ENCODE measurements around the gene CDH4. TPM values are rescaled to one million over a fixed set of nuclear protein-coding genes. Genes with fewer than 3 reads are reported as not detected.

Gene CDH4
- total and polyA plus RNA-seq, 2 of the 13 experiments (the other 11 are each of a cell fraction or from before 2014, with no cell fraction given), result not detected

GRCh38 chr20:61951695-61952533 lies 699.9 kb downstream of the CDH4 start (continued):
- no peak for TF ChIP-seq ZUFSP (CRISPR knock-in tag; IDR thresholded peaks at IDR 0.05; ENCODE audit: borderline replicate concordance)
- peak; percentile 89; the same call in 1 of the 2 replicates for TF ChIP-seq GZF1 (CRISPR knock-in tag; IDR thresholded peaks at IDR 0.05)
- peak; percentile 91; the same call in 1 of the 2 replicates for TF ChIP-seq ZNF776 (CRISPR knock-in tag; IDR thresholded peaks at IDR 0.05)
- peak; percentile 57 for TF ChIP-seq PHF20 (CRISPR knock-in tag; IDR thresholded peaks at IDR 0.05)
- TF ChIP-seq ZNF629 (CRISPR knock-in tag; conservative IDR thresholded peaks at IDR 0.05), result peak; percentile 51
- peak; percentile 72; the same call in 1 of the 2 replicates for TF ChIP-seq ZBTB21 (CRISPR knock-in tag; IDR thresholded peaks at IDR 0.05)
- peak in 1 of 2 experiments; percentile 60; a peak in 1 of 4 replicates for TF ChIP-seq ATF4 (CRISPR knock-in tag; IDR thresholded peaks at IDR 0.05)
- no peak for TF ChIP-seq IKZF1 (IDR thresholded peaks at IDR 0.05)
- no peak for TF ChIP-seq SYNCRIP (IDR thresholded peaks at IDR 0.05; ENCODE audit: insufficient read depth, low read depth, low read length)
- peak; percentile 98 for TF ChIP-seq ZFP90 (CRISPR knock-in tag; IDR thresholded peaks at IDR 0.05; ENCODE audit: borderline replicate concordance)
- peak; percentile 86; the same call in 1 of the 2 replicates for TF ChIP-seq KDM3A (CRISPR knock-in tag; IDR thresholded peaks at IDR 0.05; ENCODE audit: low read depth)
- TF ChIP-seq HMGXB4 (CRISPR knock-in tag; IDR thresholded peaks at IDR 0.05; ENCODE audit: borderline replicate concordance in 1 of 2, low read depth in 1 of 2), result peak; percentile 28 to 70; a peak in 3 of 4 replicates
- peak; percentile 85; the same call in 1 of the 2 replicates for TF ChIP-seq REXO4 (CRISPR knock-in tag; IDR thresholded peaks at IDR 0.05; ENCODE audit: borderline replicate concordance)
- peak; percentile 96 for TF ChIP-seq MEF2D (CRISPR knock-in tag; IDR thresholded peaks at IDR 0.05)
- peak; percentile 47 for TF ChIP-seq RBM39 (IDR thresholded peaks at IDR 0.05; ENCODE audit: low read depth, low read length, poor library complexity, severe bottlenecking)
- peak; percentile 99 for TF ChIP-seq ZNF883 (CRISPR knock-in tag; IDR thresholded peaks at IDR 0.05; ENCODE audit: not compliant biosample characterization)
- peak; percentile 100 for TF ChIP-seq ZNF430 (CRISPR knock-in tag; IDR thresholded peaks at IDR 0.05)
- peak; percentile 45; the same call in 1 of the 2 replicates for TF ChIP-seq ZNF121 (CRISPR knock-in tag; IDR thresholded peaks at IDR 0.05)
- peak; percentile 97 for TF ChIP-seq ZNF788 (CRISPR knock-in tag; IDR thresholded peaks at IDR 0.05; ENCODE audit: borderline replicate concordance)
- peak; percentile 93; the same call in 1 of the 2 replicates for TF ChIP-seq FUBP1 (CRISPR knock-in tag; IDR thresholded peaks at IDR 0.05; ENCODE audit: borderline replicate concordance)

Measured in HepG2 (cell line).